Liver (tissue), 3 donors: ENCODE data around the gene HP.

Experiments used
- ATF3 ChIP-seq: IDR thresholded peaks from 2 replicates; pipeline ENCODE4 v1.6.1; 2016; ENCODE audit warnings: antibody characterized with exemption
- CTCF ChIP-seq: fragments of 150-350 bp; IDR thresholded peaks from 2 replicates; pipeline ENCODE4 v1.5.1; 2017; ENCODE audit warnings: improper control_type of control experiment, low read depth, low read length; ENCODE audit not compliant: missing input control
- EGR1 ChIP-seq, 2 donors: IDR thresholded peaks; 2 replicates each; pipeline ENCODE4 v1.6.1; 2016 to 2018; ENCODE audit warnings: antibody characterized with exemption in 2 of 2, low read depth in 2 of 2
- JUND ChIP-seq, 2 donors: IDR thresholded peaks; 2 replicates each; pipeline ENCODE4 v1.6.1; 2016; ENCODE audit warnings: antibody characterized with exemption in 2 of 2
- MAX ChIP-seq: IDR thresholded peaks from 2 replicates; pipeline ENCODE4 v1.6.1; 2016; ENCODE audit warnings: antibody characterized with exemption
- RAD21 ChIP-seq, 2 donors: IDR thresholded peaks; 2 replicates each; pipeline ENCODE4 v1.6.1; 2016; ENCODE audit warnings: antibody characterized with exemption in 2 of 2, mild to moderate bottlenecking in 2 of 2
- REST ChIP-seq: IDR thresholded peaks from 2 replicates; pipeline ENCODE4 v1.6.1; 2016; ENCODE audit warnings: antibody characterized with exemption, mild to moderate bottlenecking
- TAF1 ChIP-seq: conservative IDR thresholded peaks from 2 replicates; pipeline ENCODE4 v1.6.1; 2016; ENCODE audit warnings: antibody characterized with exemption, mild to moderate bottlenecking
- YY1 ChIP-seq: IDR thresholded peaks from 2 replicates; pipeline ENCODE4 v1.6.1; 2016; ENCODE audit warnings: antibody characterized with exemption, mild to moderate bottlenecking
- donor health status: healthy.
- donor health status: healthy.

GRCh38 chr16:72027669-72028378 lies 26.5 kb upstream of the HP start:
- TF ChIP-seq REST (peak; percentile 51), CTCF (no peak), JUND (IDR thresholded peaks at IDR 0.05) (peak in 1 of 2 donors; percentile 71), TAF1 (no peak), EGR1 (IDR thresholded peaks at IDR 0.05; ENCODE audit: low read depth in 2 of 2) (peak in 1 of 2 donors; percentile 33), RAD21 (IDR thresholded peaks at IDR 0.05) (no peak), YY1 (peak; percentile 87), ATF3 (no peak), MAX (peak; percentile 80)
